WTC11 (cell line): ENCODE results near the gene ABHD12.

Experiments used
- CREB1 ChIP-seq: sonication (generic); formaldehyde crosslinking; IDR thresholded peaks from 2 replicates; pipeline ENCODE4 v1.8.0; 2023; ENCODE audit warnings: mild to moderate bottlenecking, missing genetic modification reagents
- SP1 ChIP-seq: sonication (generic); formaldehyde crosslinking; conservative IDR thresholded peaks from 2 replicates; pipeline ENCODE4 v1.8.1; 2022; ENCODE audit warnings: missing genetic modification reagents
- ZNF263 ChIP-seq: sonication (generic); formaldehyde crosslinking; IDR thresholded peaks from 2 replicates; pipeline ENCODE4 v1.8.1; 2022; ENCODE audit warnings: low read depth, mild to moderate bottlenecking, moderate library complexity, missing genetic modification reagents
- TF ChIP-seq, protein P1 (sequence below): sonication (generic); formaldehyde crosslinking; IDR thresholded peaks from 2 replicates; pipeline ENCODE4 v1.8.0; 2022; ENCODE audit warnings: mild to moderate bottlenecking, missing genetic modification reagents
- TF ChIP-seq, protein P2 (sequence below): fragments of 200-600 bp; IDR thresholded peaks from 2 replicates; pipeline ENCODE4 v1.8.0; 2022; ENCODE audit warnings: antibody characterized with exemption

DNA sequence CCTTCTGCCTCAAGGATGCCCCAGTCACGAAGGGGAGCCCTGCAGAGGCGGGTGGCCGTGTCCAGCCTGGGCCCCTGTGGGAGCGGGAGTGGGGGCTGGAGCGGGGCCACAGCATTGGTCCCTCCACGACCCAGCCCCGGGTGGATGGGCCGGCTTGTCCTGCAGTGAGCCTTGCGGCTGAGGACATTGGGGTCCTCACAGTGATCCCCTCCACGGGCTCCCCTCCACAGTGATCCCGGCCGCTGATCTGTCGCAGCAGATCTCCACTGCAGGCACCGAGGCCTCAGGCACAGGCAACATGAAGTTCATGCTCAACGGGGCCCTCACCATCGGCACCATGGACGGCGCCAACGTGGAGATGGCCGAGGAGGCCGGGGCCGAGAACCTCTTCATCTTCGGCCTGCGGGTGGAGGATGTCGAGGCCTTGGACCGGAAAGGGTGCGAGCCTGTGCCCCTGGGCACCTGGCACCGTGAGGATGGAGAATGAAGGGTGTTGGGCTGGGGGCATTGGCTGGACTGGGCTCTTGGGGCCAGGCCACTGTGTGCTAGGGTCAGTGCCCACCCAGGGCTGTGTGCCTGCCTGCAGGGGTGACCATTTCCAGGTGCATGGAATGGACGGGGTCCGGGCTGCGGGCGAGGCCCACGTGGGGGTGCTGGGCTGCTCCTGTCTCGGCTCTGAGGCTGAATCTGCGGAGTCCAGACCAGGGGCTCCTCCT lies 98.3 kb downstream of the ABHD12 start:
- TF ChIP-seq SP1 (CRISPR knock-in tag) (no peak), CREB1 (CRISPR knock-in tag) (no peak), ZNF263 (no peak)
- TF ChIP-seq, protein P1, sequence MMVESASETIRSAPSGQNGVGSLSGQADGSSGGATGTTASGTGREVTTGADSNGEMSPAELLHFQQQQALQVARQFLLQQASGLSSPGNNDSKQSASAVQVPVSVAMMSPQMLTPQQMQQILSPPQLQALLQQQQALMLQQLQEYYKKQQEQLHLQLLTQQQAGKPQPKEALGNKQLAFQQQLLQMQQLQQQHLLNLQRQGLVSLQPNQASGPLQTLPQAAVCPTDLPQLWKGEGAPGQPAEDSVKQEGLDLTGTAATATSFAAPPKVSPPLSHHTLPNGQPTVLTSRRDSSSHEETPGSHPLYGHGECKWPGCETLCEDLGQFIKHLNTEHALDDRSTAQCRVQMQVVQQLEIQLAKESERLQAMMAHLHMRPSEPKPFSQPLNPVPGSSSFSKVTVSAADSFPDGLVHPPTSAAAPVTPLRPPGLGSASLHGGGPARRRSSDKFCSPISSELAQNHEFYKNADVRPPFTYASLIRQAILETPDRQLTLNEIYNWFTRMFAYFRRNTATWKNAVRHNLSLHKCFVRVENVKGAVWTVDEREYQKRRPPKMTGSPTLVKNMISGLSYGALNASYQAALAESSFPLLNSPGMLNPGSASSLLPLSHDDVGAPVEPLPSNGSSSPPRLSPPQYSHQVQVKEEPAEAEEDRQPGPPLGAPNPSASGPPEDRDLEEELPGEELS = no peak
- TF ChIP-seq, protein P2, sequence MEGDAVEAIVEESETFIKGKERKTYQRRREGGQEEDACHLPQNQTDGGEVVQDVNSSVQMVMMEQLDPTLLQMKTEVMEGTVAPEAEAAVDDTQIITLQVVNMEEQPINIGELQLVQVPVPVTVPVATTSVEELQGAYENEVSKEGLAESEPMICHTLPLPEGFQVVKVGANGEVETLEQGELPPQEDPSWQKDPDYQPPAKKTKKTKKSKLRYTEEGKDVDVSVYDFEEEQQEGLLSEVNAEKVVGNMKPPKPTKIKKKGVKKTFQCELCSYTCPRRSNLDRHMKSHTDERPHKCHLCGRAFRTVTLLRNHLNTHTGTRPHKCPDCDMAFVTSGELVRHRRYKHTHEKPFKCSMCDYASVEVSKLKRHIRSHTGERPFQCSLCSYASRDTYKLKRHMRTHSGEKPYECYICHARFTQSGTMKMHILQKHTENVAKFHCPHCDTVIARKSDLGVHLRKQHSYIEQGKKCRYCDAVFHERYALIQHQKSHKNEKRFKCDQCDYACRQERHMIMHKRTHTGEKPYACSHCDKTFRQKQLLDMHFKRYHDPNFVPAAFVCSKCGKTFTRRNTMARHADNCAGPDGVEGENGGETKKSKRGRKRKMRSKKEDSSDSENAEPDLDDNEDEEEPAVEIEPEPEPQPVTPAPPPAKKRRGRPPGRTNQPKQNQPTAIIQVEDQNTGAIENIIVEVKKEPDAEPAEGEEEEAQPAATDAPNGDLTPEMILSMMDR = no peak
